Measurements from ENCODE around the gene SYP.
A peak's percentile ranks its signal among the peaks of the same experiment; 100 is the strongest.

SYP gene

DNA sequence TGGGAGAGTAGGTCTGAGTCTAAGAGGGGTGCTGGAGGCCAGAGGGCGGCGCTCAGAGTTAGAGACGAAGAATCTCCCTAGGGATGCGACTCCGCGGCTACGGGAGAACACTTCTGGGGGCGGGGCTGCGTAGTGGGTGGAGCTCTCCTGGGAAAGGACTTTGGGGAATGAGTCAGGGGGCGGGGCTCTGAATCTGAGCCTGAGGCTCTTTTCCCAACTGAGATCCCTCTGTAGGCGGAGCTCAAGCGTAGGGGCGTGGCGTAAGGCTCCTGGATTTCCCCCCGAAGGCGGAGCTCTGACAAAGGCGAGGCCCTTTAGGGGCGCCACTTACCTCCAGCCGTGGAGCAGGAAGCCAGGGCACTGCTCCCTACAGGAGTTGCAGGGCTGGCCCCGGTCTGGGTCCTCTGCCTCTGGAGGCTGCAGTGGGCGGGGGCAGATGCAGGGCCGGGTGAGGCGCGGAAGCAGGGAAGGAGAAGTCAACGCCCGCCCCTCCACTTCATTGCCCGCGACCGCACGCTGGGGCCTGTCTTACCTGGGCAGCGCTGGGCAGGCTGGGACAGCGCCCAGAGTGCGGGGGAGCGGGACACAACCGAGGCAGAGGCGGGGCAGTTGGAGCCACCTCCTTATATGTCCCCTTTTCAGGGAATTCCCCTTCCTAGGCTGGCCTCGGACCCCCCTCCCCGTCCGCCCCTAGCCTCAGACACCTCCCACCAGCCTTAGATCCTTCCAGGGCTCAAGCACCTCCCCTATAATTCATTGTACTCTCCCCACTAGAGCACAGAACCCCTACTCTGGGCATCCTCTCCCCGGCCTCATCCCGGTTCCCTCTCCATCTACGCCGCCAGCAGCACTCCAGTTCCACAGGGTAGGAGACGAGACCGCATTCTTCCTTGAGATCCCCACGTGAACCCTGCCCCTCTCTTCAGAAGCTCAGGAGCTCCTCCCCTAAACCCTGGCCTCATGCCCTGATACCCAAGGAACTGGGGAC, 15.4 kb downstream of the SYP start:
- Histone ChIP-seq H3K36me3 (ENCODE audit: insufficient read depth, low read length) (no peaks in the 10 kb centered on the region), H3K27ac (no peak overlapping the region), H3K9ac (ENCODE audit: insufficient read length) (no peak overlapping the region), H3K4me3 (peak overlapping the region; percentile 72), H3K9me3 (ENCODE audit: low read depth, low read length) (no peaks in the 10 kb centered on the region)
- no peak for TF ChIP-seq EZH2 (IDR thresholded peaks at IDR 0.05)
- TF ChIP-seq POLR2AphosphoS5 (IDR thresholded peaks at IDR 0.05; ENCODE audit: borderline replicate concordance, low read depth, low read length), result peak; percentile 51
- DNase-seq (ENCODE audit: low read depth, low spot score), result peak; percentile 74

DNA sequence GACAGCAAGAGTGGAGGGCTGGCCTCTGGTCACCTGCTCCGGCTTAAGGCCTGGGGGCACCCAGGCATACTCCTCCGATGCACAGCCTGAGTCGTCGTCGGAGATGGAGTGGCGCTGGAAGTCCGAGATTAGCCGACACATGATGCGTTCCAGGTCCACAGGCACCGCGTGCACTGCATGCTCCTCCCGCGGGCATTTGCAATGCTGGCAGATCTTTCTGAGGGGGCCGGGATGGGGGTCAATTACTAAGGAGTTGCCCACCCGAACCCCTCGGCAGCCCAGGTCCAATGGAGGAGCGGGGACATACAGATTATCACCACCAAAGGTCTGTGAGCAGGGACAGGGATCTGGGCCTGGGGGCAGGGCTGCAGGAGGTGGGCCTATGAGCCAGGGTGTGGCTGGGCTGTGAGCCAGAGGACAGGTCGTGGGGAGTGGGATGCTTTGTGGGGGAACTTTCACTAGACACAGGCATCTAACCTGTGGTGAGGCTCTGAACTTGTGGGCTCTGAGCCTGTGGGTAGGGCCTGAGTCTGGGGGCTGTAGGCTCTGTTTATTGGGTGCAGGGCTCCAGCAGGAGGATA, 16.2 kb downstream of the SYP start:
- Histone ChIP-seq H3K4me3 (peak overlapping the region; percentile 66), H3K9ac (ENCODE audit: insufficient read length) (no peak overlapping the region), H3K27ac (no peak overlapping the region), H3K36me3 (ENCODE audit: insufficient read depth, low read length) (no peaks in the 10 kb centered on the region), H3K9me3 (ENCODE audit: low read depth, low read length) (no peaks in the 10 kb centered on the region)
- no peak for DNase-seq (ENCODE audit: low read depth, low spot score)
- TF ChIP-seq POLR2AphosphoS5 (IDR thresholded peaks at IDR 0.05; ENCODE audit: borderline replicate concordance, low read depth, low read length) (no peak), FOXP2 (optimal IDR thresholded peaks at IDR 0.05; ENCODE audit: control extremely low read depth, extremely low read length, insufficient read depth) (no peak), EZH2 (IDR thresholded peaks at IDR 0.05) (no peak)

DNA sequence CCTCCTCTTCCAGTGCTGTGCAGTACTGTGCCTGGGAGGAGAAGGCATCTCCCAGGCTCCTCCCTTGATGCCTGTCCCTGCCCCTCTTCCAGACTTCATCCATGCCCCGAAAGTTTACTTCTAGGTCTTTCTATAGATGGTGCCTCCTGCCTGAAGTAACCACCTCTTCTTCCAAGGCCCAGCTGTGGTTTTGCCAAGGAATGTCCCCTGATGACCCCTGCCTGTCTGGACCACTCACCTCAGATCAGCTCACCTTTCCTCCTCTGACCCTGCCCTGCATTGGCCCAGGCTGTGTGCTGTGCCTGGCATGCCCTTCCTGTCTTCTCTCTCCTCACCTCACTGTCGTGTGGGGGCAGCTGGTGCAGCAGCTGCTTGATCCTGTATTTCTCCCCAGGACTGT, 20.6 kb downstream of the SYP start:
- H3K27ac ChIP-seq, result no peak overlapping the region
- peaks cover 6% of the 10 kb centered on the region; the same call in 1 of the 2 replicates for H3K36me3 ChIP-seq (ENCODE audit: insufficient read depth, low read length)
- no peak overlapping the region for H3K9ac ChIP-seq (ENCODE audit: insufficient read length)
- DNase-seq (ENCODE audit: low read depth, low spot score), result no peak
- no peak overlapping the region for H3K4me3 ChIP-seq
- H3K9me3 ChIP-seq (ENCODE audit: low read depth, low read length), result no peaks in the 10 kb centered on the region
- TF ChIP-seq POLR2AphosphoS5 (IDR thresholded peaks at IDR 0.05; ENCODE audit: borderline replicate concordance, low read depth, low read length), result no peak

DNA sequence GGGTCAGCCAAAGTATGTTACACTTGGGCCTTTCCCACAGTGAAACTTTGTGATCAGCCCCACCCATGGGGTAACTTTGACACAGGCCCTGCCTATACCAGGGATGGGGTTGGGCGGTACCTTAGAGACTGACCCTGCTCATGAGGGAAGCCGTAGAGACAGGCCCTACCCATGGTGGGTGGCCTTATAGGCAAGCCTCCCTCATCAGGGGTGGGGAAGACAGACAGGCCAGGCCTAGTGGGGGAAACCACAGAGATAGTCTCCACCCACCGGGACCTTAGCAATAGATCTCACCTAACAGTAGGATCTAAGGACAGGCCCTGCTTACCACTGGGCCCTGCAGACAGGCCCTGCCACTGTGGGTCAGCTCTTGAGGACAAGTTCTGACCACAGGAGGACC, 21.5 kb downstream of the SYP start:
- DNase-seq (ENCODE audit: low read depth, low spot score), result no peak
- H3K27ac ChIP-seq, result no peak overlapping the region
- no peaks in the 10 kb centered on the region for H3K9me3 ChIP-seq (ENCODE audit: low read depth, low read length)
- no peak overlapping the region for H3K4me3 ChIP-seq
- TF ChIP-seq EZH2 (IDR thresholded peaks at IDR 0.05), result no peak
- TF ChIP-seq FOXP2 (optimal IDR thresholded peaks at IDR 0.05; ENCODE audit: control extremely low read depth, extremely low read length, insufficient read depth), result no peak
- TF ChIP-seq POLR2AphosphoS5 (IDR thresholded peaks at IDR 0.05; ENCODE audit: borderline replicate concordance, low read depth, low read length), result no peak
- H3K36me3 ChIP-seq (ENCODE audit: insufficient read depth, low read length), result peaks cover 14% of the 10 kb centered on the region; the same call in 1 of the 2 replicates
- H3K9ac ChIP-seq (ENCODE audit: insufficient read length), result no peak overlapping the region

DNA sequence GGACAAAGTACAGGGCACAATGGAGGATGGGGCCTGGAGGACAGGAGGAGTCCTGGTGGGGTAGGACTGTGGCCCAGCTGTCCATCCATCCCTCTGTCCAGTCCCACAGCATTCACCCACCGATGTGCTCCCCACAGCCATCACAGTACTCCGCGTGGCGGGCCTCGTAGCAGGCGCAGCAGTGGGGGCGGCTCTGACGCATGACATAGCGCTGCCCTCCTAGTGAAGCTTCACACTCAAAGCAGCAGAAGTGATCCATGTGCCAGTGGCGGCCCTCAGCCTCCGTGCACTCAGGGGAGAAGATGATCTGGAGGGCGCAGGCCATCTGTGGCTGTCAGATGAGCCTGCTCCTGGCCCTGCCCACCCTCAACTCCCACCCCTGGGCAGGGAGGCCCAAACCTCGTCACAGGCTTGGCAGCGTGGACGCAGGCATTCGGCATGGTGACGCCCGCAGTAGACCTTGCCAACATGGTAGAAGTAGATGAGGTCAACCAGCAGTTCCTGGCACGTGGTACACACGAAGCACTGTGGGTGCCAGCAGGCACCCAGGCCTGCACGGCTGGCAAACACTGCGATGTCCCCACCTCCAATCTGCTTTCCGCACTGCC, 22.0 kb downstream of the SYP start:
- TF ChIP-seq POLR2AphosphoS5 (IDR thresholded peaks at IDR 0.05; ENCODE audit: borderline replicate concordance, low read depth, low read length), result no peak
- TF ChIP-seq FOXP2 (optimal IDR thresholded peaks at IDR 0.05; ENCODE audit: control extremely low read depth, extremely low read length, insufficient read depth), result no peak
- TF ChIP-seq EZH2 (IDR thresholded peaks at IDR 0.05), result no peak
- Histone ChIP-seq H3K36me3 (ENCODE audit: insufficient read depth, low read length) (peaks cover 14% of the 10 kb centered on the region; the same call in 1 of the 2 replicates), H3K9ac (ENCODE audit: insufficient read length) (no peak overlapping the region), H3K4me3 (no peak overlapping the region), H3K27ac (no peak overlapping the region), H3K9me3 (ENCODE audit: low read depth, low read length) (no peaks in the 10 kb centered on the region)
- no peak for DNase-seq (ENCODE audit: low read depth, low spot score)

DNA sequence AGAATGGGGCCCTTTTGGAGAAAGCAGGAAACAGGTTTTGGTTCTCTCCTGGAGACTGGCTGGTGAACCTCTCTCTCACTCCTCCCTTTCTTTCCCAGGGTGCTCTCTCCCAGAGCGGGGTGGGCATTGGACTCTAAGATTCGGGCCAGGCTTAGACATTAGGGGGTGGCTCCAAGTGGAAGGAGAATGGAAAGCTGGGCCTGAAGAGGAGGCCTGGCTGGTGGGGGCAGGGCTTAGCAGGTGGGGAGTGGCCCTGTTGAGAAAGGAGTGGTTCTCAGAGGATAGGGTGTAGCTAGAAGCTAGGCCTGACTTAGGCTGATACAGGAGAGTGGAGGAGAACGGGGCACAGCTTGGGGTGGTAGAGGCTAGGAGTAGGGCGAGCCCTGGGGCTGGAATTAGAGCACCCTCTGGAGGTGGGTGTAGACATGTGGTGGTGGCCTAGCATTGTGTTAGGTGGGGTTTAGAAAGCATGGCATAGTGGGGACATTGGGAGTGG, 22.6 kb downstream of the SYP start:
- TF ChIP-seq EZH2 (IDR thresholded peaks at IDR 0.05), result no peak
- no peak for TF ChIP-seq FOXP2 (optimal IDR thresholded peaks at IDR 0.05; ENCODE audit: control extremely low read depth, extremely low read length, insufficient read depth)
- no peak for TF ChIP-seq POLR2AphosphoS5 (IDR thresholded peaks at IDR 0.05; ENCODE audit: borderline replicate concordance, low read depth, low read length)
- Histone ChIP-seq H3K9ac (ENCODE audit: insufficient read length) (no peak overlapping the region), H3K9me3 (ENCODE audit: low read depth, low read length) (no peaks in the 10 kb centered on the region), H3K36me3 (ENCODE audit: insufficient read depth, low read length) (peaks cover 14% of the 10 kb centered on the region; the same call in 1 of the 2 replicates), H3K27ac (no peak overlapping the region), H3K4me3 (no peak overlapping the region)
- DNase-seq (ENCODE audit: low read depth, low spot score), result no peak

DNA sequence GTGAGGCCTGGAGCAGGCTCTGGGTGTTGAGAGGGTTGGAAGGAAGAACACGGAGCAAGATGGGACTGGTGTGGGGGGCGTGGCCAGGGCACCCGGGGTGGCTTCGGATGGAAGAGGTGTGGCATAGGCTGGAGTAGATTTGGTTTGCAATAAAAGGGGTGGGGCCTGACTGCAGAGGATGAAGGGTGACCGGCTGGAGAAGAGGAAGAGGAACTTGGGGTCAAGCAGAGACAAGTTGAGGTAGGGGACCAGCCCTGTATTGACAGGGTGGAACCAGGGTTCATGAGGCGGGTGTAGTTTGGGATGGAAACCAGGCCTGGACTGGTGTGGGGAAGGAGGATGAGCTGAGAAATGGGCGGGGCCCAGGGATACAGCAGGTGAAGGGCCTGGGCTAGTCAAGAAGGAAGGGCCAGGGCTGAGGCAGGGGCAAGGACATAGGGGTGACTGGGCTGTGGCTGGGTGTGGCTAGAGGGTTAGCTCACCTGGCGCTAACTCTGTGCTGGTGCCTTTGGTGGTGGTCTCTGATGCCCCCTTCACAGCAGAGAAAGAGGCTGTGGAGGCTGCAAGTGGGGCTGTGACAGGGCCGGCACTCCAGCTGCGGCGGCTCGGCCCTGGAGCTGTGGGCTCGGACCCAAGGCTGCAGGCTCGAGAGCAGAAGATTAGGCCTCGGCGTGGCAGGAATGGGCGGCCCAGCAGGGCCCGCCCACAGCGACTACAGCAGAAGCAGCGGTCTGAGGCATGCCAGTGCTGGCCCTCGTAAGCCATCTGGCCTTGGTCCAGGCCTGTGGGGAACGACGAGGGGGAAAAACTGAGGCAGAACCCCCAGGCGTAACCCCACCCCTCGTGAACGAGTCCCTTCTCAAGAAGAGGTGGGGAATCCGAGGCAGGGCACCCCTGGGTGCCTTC, 23.3 kb downstream of the SYP start:
- no peak overlapping the region for H3K4me3 ChIP-seq
- DNase-seq (ENCODE audit: low read depth, low spot score), result no peak
- no peak overlapping the region for H3K9ac ChIP-seq (ENCODE audit: insufficient read length)
- TF ChIP-seq FOXP2 (optimal IDR thresholded peaks at IDR 0.05; ENCODE audit: control extremely low read depth, extremely low read length, insufficient read depth), result no peak
- no peak for TF ChIP-seq EZH2 (IDR thresholded peaks at IDR 0.05)
- TF ChIP-seq POLR2AphosphoS5 (IDR thresholded peaks at IDR 0.05; ENCODE audit: borderline replicate concordance, low read depth, low read length), result no peak
- peaks cover 14% of the 10 kb centered on the region; the same call in 1 of the 2 replicates for H3K36me3 ChIP-seq (ENCODE audit: insufficient read depth, low read length)
- no peak overlapping the region for H3K27ac ChIP-seq
- no peaks in the 10 kb centered on the region for H3K9me3 ChIP-seq (ENCODE audit: low read depth, low read length)

All from SK-N-MC (cell line).